ENCODE measurements around the gene OPALIN.
A peak's percentile ranks its signal among the peaks of the same experiment; 100 is the strongest.

Gene OPALIN

DNA sequence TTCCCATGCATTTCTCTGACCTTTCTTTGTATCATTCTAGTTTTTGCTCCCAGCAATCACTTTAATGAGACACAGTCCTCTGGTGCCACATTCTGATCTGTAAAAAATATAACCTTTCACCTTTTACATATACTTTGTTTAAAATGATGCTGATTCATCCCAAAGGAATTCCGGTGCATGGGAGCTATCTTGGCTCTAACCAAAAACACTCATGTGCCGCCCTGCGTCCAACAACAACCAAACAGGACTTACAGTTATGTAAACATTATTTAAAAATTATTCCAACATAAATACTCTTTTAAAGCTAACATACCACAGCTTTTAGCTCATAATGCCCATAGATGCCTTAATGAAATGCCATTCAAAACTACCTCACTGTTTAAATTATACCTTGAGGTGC lies 7.7 kb upstream of the OPALIN start:
- H3K4me3 ChIP-seq (ENCODE audit: low read depth, low read length): no peak overlapping the region
- peak; percentile 21 for DNase-seq (ENCODE audit: low read depth)
- TF ChIP-seq, protein P1, sequence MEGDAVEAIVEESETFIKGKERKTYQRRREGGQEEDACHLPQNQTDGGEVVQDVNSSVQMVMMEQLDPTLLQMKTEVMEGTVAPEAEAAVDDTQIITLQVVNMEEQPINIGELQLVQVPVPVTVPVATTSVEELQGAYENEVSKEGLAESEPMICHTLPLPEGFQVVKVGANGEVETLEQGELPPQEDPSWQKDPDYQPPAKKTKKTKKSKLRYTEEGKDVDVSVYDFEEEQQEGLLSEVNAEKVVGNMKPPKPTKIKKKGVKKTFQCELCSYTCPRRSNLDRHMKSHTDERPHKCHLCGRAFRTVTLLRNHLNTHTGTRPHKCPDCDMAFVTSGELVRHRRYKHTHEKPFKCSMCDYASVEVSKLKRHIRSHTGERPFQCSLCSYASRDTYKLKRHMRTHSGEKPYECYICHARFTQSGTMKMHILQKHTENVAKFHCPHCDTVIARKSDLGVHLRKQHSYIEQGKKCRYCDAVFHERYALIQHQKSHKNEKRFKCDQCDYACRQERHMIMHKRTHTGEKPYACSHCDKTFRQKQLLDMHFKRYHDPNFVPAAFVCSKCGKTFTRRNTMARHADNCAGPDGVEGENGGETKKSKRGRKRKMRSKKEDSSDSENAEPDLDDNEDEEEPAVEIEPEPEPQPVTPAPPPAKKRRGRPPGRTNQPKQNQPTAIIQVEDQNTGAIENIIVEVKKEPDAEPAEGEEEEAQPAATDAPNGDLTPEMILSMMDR (conservative IDR thresholded peaks at IDR 0.05; ENCODE audit: low read depth, low read length): no peak

DNA sequence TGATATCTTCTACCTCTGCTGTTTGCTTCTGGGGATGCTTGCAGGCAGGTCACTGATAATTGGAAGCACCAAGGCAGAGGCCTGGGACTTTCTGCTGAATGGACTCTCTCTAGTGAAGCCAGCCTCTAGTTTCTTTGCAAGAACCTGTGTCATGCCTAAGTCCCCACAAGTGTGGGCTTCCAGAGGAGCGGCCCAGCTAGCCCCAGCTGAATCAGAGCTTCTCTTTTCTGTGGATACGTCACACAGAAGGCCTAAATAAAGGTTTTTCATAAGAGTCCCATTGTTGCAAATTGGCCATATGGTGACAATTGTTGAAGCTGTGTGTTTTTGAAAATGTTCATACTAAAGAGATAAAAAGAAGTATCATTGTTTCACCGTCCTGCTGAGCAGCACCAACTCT lies 6.8 kb upstream of the OPALIN start:
- no peak for DNase-seq (ENCODE audit: low read depth)
- TF ChIP-seq, protein P1 (conservative IDR thresholded peaks at IDR 0.05; ENCODE audit: low read depth, low read length): no peak
- no peak overlapping the region for H3K4me3 ChIP-seq (ENCODE audit: low read depth, low read length)

DNA sequence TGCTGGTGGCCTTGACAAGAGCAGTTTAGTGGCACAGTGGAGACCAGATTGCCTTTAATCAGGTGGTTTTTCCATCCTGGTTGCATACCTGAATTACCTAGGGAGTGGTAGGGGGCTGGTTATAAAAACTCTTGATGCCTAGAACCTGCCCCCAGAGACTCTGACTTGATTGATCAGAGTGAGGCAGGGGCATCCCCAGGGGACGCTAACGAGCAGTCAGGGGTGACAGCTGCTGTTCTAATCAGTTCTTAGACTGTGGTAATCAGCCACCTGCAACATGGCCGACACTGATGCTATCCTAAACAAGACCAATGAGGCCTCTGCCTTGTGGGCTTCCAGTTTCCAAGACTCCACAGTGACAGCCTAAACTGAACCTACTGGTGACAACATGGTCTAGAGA lies 2.0 kb upstream of the OPALIN start:
- TF ChIP-seq, protein P1 (conservative IDR thresholded peaks at IDR 0.05; ENCODE audit: low read depth, low read length): no peak
- H3K4me3 ChIP-seq (ENCODE audit: low read depth, low read length): no peak overlapping the region
- no peak for DNase-seq (ENCODE audit: low read depth)

DNA sequence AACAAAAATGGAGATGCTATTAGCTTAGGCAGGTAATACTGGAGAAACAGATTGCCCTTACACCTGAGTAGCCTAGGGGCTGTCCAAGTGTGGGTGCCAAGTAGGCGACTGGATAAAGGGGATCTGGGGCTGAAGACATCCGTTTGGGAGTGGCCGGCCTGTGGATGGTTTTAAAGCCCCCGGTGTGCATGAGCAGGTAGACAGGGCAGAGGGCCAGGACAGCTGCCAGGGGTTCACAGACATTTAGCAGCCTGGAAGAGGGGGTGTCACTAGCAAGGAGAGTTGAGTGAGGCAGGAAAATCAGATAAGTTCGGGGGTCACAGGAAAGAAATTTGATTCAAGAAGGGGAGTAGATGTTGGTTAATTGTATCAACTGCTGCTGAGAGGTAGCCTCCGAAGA lies 1.5 kb upstream of the OPALIN start:
- H3K4me3 ChIP-seq (ENCODE audit: low read depth, low read length): no peak overlapping the region
- TF ChIP-seq, protein P1 (conservative IDR thresholded peaks at IDR 0.05; ENCODE audit: low read depth, low read length): no peak
- DNase-seq (ENCODE audit: low read depth): no peak

DNA sequence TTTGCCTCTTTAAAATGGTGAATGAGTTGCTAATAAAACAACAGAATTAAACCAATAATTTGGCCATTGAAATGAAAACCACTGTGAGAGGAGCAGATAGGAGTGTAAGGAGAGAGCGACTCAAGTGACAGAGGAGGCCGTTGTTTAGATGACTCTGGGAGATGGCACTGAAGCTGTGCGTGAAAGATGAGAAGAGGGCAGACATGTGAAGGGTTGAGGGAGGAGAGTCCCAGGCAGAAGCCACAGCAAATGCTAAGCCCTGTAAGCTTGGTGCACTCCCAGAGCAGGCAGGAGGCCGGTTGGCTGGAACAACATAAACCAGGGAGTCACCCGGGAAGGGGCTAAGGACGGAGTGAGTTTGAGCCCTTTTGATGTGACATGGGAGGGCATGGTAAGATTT lies 814 bp upstream of the OPALIN start:
- TF ChIP-seq, protein P1 (conservative IDR thresholded peaks at IDR 0.05; ENCODE audit: low read depth, low read length): no peak
- no peak overlapping the region for H3K4me3 ChIP-seq (ENCODE audit: low read depth, low read length)
- DNase-seq (ENCODE audit: low read depth): no peak

DNA sequence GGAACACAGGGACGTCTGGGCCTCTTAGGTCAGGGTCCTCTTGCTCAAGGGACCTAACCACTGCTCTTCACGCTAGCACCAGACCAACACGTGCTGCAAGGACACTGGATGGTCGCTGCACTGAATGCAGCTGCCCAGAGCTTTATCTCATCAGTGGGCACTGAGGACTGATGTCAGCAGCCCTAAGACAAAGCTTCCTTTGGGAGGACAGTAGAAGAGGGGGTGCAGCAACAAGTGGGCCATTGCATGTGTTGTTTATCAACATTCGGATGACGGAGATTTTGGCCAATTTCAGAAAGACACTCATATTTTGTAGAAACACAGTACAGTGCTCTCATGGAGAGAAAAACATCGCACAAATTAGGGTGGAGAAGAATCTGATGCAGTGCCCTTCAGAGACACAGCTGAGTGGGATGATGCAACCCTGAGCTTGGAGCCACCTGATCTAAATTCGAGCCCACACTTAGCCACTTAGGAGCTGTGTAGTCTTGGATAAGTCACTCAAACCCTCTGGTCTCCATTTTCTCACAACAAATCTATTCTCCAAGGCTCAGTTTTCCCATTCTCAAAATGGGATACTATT lies 1.7 kb downstream of the OPALIN start:
- H3K4me3 ChIP-seq (ENCODE audit: low read depth, low read length): no peak overlapping the region
- TF ChIP-seq, protein P1 (conservative IDR thresholded peaks at IDR 0.05; ENCODE audit: low read depth, low read length): no peak

DNA sequence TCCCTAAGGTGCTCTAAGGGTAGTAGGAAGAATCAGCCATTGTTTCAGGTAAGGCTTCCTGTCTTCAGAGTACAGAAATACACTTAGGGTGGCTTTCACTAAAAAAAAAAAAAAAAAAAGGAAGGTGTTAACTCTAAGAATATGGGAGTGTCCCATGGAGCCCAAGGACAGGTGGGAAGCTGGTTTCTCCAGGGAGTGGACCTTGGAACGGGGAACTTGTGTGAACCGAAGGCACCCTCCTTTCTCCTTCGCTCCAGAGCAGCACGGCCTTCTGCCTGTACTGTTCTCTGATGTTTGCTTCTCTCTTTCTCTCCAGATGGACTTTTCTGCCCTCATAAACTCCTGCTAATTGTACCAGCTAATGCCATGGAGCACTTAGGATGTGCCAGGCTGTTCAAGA lies 6.2 kb downstream of the OPALIN start:
- no peak for DNase-seq (ENCODE audit: low read depth)
- TF ChIP-seq, protein P1 (conservative IDR thresholded peaks at IDR 0.05; ENCODE audit: low read depth, low read length): no peak
- no peak overlapping the region for H3K4me3 ChIP-seq (ENCODE audit: low read depth, low read length)

More for the DNA sequence above, 1.7 kb downstream of the OPALIN start:
- DNase-seq (ENCODE audit: low read depth): no peak

Measured in choroid plexus epithelial cell (primary cell).